Activated T-helper 2 cell treated with anti-CD3 and anti-CD28 coated beads, Interferon-gamma antibody, Interleukin-2, Interleukin-4, amounts not matched to agents 10 μg/mL and 5 μg/mL and 100 μg/mL, durations not matched to agents 14 hours and 24 hours and 36 hours (primary cell): ENCODE results near the gene IGSF9. TPM values are rescaled to one million over a fixed set of nuclear protein-coding genes. Genes with fewer than 3 reads are reported as not detected.

ENCODE experiments used
- DNase-seq: peaks from one replicate; pipeline ENCODE4 v3.0.0; 2021; ENCODE audit warnings: low spot score
- H3K27ac Mint-ChIP-seq: one replicate; pipeline ENCODE4 v1.8.0; 2021; ENCODE audit warnings: mixed read lengths
- H3K27me3 Mint-ChIP-seq: one replicate; pipeline ENCODE4 v1.8.0; 2021; ENCODE audit warnings: low read depth, mixed read lengths
- H3K36me3 Mint-ChIP-seq: one replicate; pipeline ENCODE4 v1.8.0; 2021; ENCODE audit warnings: low read depth, mixed read lengths
- H3K4me1 Mint-ChIP-seq: one replicate; pipeline ENCODE4 v1.8.0; 2021; ENCODE audit warnings: low read depth, mixed read lengths
- H3K4me3 Mint-ChIP-seq: one replicate; pipeline ENCODE4 v1.8.0; 2021; ENCODE audit warnings: low read depth, mild to moderate bottlenecking, moderate library complexity, mixed read lengths
- H3K9me3 Mint-ChIP-seq: one replicate; pipeline ENCODE4 v1.8.0; 2021; ENCODE audit warnings: mixed read lengths
- intact Hi-C: fragments of 100-400 bp; cut with micrococcal nuclease; formaldehyde crosslinking; loops from one replicate; pipeline ENCODE4 v1.15.1; 2023
- total RNA-seq: library from RNA; stranded (reverse); gene quantifications from 2 replicates; pipeline ENCODE4 v1.2.3, GENCODE V29; 2022

The IGSF9 gene
- total RNA-seq, 1 donor from 2014 or later, result not detected

- intact Hi-C loops, result no loop called here
- Mint-ChIP-seq H3K27ac (no peak overlapping the region), H3K9me3 (no peaks in the 10 kb centered on the region), H3K4me1 (peaks cover 16% of the 10 kb centered on the region), H3K36me3 (no peaks in the 10 kb centered on the region), H3K27me3 (peaks cover 36% of the 10 kb centered on the region), H3K4me3 (no peak overlapping the region)
- no peak for DNase-seq
Observed at GRCh38 chr1:159940006-159940620, 5.3 kb downstream of the IGSF9 start.

- intact Hi-C loops, result no loop called here
- H3K27ac Mint-ChIP-seq, result no peak overlapping the region
- H3K9me3 Mint-ChIP-seq, result no peaks in the 10 kb centered on the region
- peaks cover 16% of the 10 kb centered on the region for H3K4me1 Mint-ChIP-seq
- peaks cover 31% of the 10 kb centered on the region for H3K27me3 Mint-ChIP-seq
- H3K4me3 Mint-ChIP-seq, result no peak overlapping the region
- DNase-seq, result no peak
- no peaks in the 10 kb centered on the region for H3K36me3 Mint-ChIP-seq
Observed at GRCh38 chr1:159939678-159940002, 5.8 kb downstream of the IGSF9 start.

GRCh38 chr1:159938905-159939677 lies 6.3 kb downstream of the IGSF9 start:
- Mint-ChIP-seq H3K36me3 (no peaks in the 10 kb centered on the region), H3K27me3 (peaks cover 27% of the 10 kb centered on the region), H3K9me3 (no peaks in the 10 kb centered on the region), H3K4me3 (no peak overlapping the region), H3K27ac (no peak overlapping the region), H3K4me1 (peaks cover 16% of the 10 kb centered on the region)
- no peak for DNase-seq
- intact Hi-C loops, result no loop called here

GRCh38 chr1:159938211-159938852 lies 7.1 kb downstream of the IGSF9 start:
- peaks cover 27% of the 10 kb centered on the region for H3K27me3 Mint-ChIP-seq
- H3K36me3 Mint-ChIP-seq, result no peaks in the 10 kb centered on the region
- no peak overlapping the region for H3K4me3 Mint-ChIP-seq
- intact Hi-C loops, result no loop called here
- H3K27ac Mint-ChIP-seq, result no peak overlapping the region
- peaks cover 16% of the 10 kb centered on the region for H3K4me1 Mint-ChIP-seq
- no peak for DNase-seq
- H3K9me3 Mint-ChIP-seq, result no peaks in the 10 kb centered on the region

- DNase-seq, result no peak
- H3K4me1 Mint-ChIP-seq, result peaks cover 16% of the 10 kb centered on the region
- H3K9me3 Mint-ChIP-seq, result no peaks in the 10 kb centered on the region
- no peak overlapping the region for H3K27ac Mint-ChIP-seq
- H3K4me3 Mint-ChIP-seq, result no peak overlapping the region
- H3K36me3 Mint-ChIP-seq, result no peaks in the 10 kb centered on the region
- intact Hi-C loops, result loop anchor here (2.0 kb wide), 1 partner anchor 148 kb away; no protein-coding TSS in a partner anchor
- peaks cover 19% of the 10 kb centered on the region for H3K27me3 Mint-ChIP-seq
Observed at GRCh38 chr1:159937054-159937750, 8.2 kb downstream of the IGSF9 start.

GRCh38 chr1:159936273-159936904 lies 9.0 kb downstream of the IGSF9 start:
- Mint-ChIP-seq H3K9me3 (no peaks in the 10 kb centered on the region), H3K4me1 (peaks cover 16% of the 10 kb centered on the region), H3K27ac (no peak overlapping the region), H3K27me3 (peaks cover 16% of the 10 kb centered on the region), H3K36me3 (no peaks in the 10 kb centered on the region), H3K4me3 (no peak overlapping the region)
- intact Hi-C loops, result loop anchor here (1.0 to 2.0 kb wide), 2 partner anchors 70 to 148 kb away; no protein-coding TSS in a partner anchor
- DNase-seq, result peak; percentile 73

- H3K9me3 Mint-ChIP-seq, result no peaks in the 10 kb centered on the region
- no peak overlapping the region for H3K4me3 Mint-ChIP-seq
Observed at GRCh38 chr1:159935719-159936272, 9.6 kb downstream of the IGSF9 start.

GRCh38 chr1:159935305-159935704 lies 10.1 kb downstream of the IGSF9 start:
- H3K9me3 Mint-ChIP-seq, result no peaks in the 10 kb centered on the region
- DNase-seq, result no peak
- H3K4me1 Mint-ChIP-seq, result peaks cover 16% of the 10 kb centered on the region
- H3K4me3 Mint-ChIP-seq, result no peak overlapping the region
- peaks cover 15% of the 10 kb centered on the region for H3K27me3 Mint-ChIP-seq
- H3K36me3 Mint-ChIP-seq, result no peaks in the 10 kb centered on the region
- intact Hi-C loops, result no loop called here
- no peak overlapping the region for H3K27ac Mint-ChIP-seq

More at GRCh38 chr1:159935719-159936272, 9.6 kb downstream of the IGSF9 start:
- H3K27me3 Mint-ChIP-seq, result peaks cover 16% of the 10 kb centered on the region
- H3K27ac Mint-ChIP-seq, result no peak overlapping the region
- H3K4me1 Mint-ChIP-seq, result peaks cover 16% of the 10 kb centered on the region
- no peak for DNase-seq
- intact Hi-C loops, result loop anchor here (1.0 to 2.0 kb wide), 2 partner anchors 71 to 149 kb away; no protein-coding TSS in a partner anchor
- no peaks in the 10 kb centered on the region for H3K36me3 Mint-ChIP-seq

GRCh38 chr1:159934136-159935039 lies 11.0 kb downstream of the IGSF9 start:
- no peak overlapping the region for H3K27ac Mint-ChIP-seq
- H3K9me3 Mint-ChIP-seq, result no peaks in the 10 kb centered on the region
- DNase-seq, result no peak
- no peak overlapping the region for H3K4me3 Mint-ChIP-seq
- peaks cover 15% of the 10 kb centered on the region for H3K27me3 Mint-ChIP-seq
- no peaks in the 10 kb centered on the region for H3K36me3 Mint-ChIP-seq
- H3K4me1 Mint-ChIP-seq, result peaks cover 16% of the 10 kb centered on the region
- intact Hi-C loops, result no loop called here

- no peak for DNase-seq
- no peaks in the 10 kb centered on the region for H3K36me3 Mint-ChIP-seq
- H3K4me1 Mint-ChIP-seq, result peaks cover 12% of the 10 kb centered on the region
- H3K4me3 Mint-ChIP-seq, result no peak overlapping the region
- H3K27me3 Mint-ChIP-seq, result peaks cover 9% of the 10 kb centered on the region
- H3K27ac Mint-ChIP-seq, result no peak overlapping the region
- intact Hi-C loops, result no loop called here
- no peaks in the 10 kb centered on the region for H3K9me3 Mint-ChIP-seq
Observed at GRCh38 chr1:159933347-159933746, 12.1 kb downstream of the IGSF9 start.
